AG04450 (cell line): Measurements from ENCODE around the gene UTP15. TPM values are rescaled to one million over a fixed set of nuclear protein-coding genes. Genes with fewer than 3 reads are reported as not detected.
A peak's percentile ranks its signal among the peaks of the same experiment; 100 is the strongest.

Experiments used
- CTCF ChIA-PET: fragments of 300-600, 350-600 bp; formaldehyde crosslinking; extraction: SDS; loops from one replicate; lab custom pipeline; 2022; ENCODE audit warnings: antibody characterized with exemption, inconsistent platforms; lab: Charles Lee
- POLR2A ChIA-PET: fragments of 350-600 bp; formaldehyde crosslinking; extraction: SDS; loops from one replicate; lab custom pipeline; 2021; ENCODE audit warnings: antibody characterized with exemption, inconsistent platforms; lab: Yijun Ruan, JAX
- DNase-seq: peaks from one replicate; pipeline ENCODE4 v3.0.0-alpha.2; 2011; ENCODE audit warnings: low read depth, low spot score
- H3K27ac ChIP-seq: one replicate; pipeline ENCODE4 v1.5.1; 2012; ENCODE audit warnings: low read depth, low read length, control low read depth
- H3K27me3 ChIP-seq: one replicate; pipeline ENCODE4 v1.6.0; 2012; ENCODE audit warnings: low read length; ENCODE audit not compliant: control insufficient read depth, insufficient read depth
- H3K4me3 ChIP-seq: 2 replicates; pipeline ENCODE4 v1.5.1; 2011; ENCODE audit warnings: mild to moderate bottlenecking, low read depth, low read length, control low read depth
- H3K9me3 ChIP-seq: 2 replicates; pipeline ENCODE4 v1.5.1; 2012; ENCODE audit warnings: low read length; ENCODE audit not compliant: control insufficient read depth, insufficient read depth
- polyA plus RNA-seq: library from polyadenylated mRNA; depleted of rRNA; stranded (reverse); fragments of >200 nt; gene quantifications from 2 replicates; pipeline ENCODE4 v1.2.3, GENCODE V29; 2011
- TF ChIP-seq, protein P1 (sequence below): IDR thresholded peaks from 2 replicates; pipeline ENCODE4 v1.5.1; 2011; ENCODE audit warnings: low read depth, low read length, control low read depth, inconsistent platforms

Gene UTP15
- polyA plus RNA-seq, 1 experiment: 15.3 TPM

DNA sequence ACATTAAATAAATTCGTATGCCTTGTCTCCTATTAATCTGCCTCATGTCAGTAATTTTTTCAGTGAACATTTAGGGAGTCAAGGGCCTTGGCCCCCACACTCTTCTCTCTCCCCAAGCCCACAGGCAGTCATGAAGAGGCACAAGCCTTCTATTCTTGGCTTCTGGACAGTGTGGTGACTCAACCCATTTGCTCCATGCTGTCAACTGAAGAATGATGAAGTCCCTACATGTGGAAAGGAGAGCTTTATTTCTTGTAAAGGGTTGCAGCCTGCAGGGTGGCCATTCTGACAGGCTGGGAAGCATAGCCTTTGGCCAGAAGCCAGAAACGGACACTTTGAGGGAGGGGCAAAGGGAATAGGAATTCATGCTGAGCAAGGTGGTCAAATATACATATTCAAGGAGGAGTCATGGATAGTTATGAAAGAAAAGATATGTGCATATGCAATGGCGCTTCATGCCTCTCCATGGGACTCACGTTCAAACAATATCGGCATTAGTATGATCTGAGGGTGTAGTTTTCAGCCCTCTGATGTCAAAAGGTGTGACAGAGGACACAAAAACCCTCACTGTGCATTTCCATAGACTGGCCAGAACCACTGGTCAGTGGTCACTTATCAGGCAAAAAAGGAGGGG is 31.4 kb upstream of the UTP15 start:
- no peak overlapping the region for H3K27ac ChIP-seq
- no peak for DNase-seq
- no peaks in the 10 kb centered on the region for H3K27me3 ChIP-seq
- CTCF ChIA-PET: interaction anchor here (1.3 kb wide), 1 partner anchor 14 kb away, joined by 6 read pairs; no protein-coding TSS in a partner anchor
- H3K4me3 ChIP-seq: no peak overlapping the region
- POLR2A ChIA-PET: interaction anchor here (0.6 kb wide), 1 partner anchor 60 kb away, joined by 7 read pairs; no protein-coding TSS in a partner anchor
- H3K9me3 ChIP-seq: peaks cover 9% of the 10 kb centered on the region
- TF ChIP-seq, protein P1, sequence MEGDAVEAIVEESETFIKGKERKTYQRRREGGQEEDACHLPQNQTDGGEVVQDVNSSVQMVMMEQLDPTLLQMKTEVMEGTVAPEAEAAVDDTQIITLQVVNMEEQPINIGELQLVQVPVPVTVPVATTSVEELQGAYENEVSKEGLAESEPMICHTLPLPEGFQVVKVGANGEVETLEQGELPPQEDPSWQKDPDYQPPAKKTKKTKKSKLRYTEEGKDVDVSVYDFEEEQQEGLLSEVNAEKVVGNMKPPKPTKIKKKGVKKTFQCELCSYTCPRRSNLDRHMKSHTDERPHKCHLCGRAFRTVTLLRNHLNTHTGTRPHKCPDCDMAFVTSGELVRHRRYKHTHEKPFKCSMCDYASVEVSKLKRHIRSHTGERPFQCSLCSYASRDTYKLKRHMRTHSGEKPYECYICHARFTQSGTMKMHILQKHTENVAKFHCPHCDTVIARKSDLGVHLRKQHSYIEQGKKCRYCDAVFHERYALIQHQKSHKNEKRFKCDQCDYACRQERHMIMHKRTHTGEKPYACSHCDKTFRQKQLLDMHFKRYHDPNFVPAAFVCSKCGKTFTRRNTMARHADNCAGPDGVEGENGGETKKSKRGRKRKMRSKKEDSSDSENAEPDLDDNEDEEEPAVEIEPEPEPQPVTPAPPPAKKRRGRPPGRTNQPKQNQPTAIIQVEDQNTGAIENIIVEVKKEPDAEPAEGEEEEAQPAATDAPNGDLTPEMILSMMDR: no peak

DNA sequence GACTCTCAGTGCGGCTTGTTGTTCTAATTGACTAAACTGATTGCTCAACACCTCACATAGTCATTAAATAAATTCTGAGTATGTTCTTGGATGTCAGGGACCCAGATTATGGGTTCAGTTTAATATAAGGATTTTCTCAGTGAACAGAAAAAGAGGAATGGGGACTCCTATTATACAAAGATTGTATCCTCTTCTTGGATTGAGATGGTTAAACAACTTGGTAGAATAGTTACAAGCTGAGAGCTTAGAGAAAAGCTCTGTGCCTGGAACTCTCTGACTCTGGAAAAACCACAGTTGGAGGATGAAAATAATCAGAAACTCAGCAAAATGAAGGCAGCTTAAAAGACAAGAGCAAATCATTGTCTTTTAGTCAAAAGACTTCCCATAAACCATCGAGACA is 30.6 kb upstream of the UTP15 start:
- ChIA-PET CTCF (interaction anchor here (5.4 kb wide), 1 partner anchor 15 kb away, joined by 110 read pairs; no protein-coding TSS in a partner anchor), POLR2A (no interaction called here)
- Histone ChIP-seq H3K4me3 (no peak overlapping the region), H3K9me3 (peaks cover 9% of the 10 kb centered on the region), H3K27ac (no peak overlapping the region), H3K27me3 (no peaks in the 10 kb centered on the region)
- TF ChIP-seq, protein P1: no peak
- DNase-seq: no peak

DNA sequence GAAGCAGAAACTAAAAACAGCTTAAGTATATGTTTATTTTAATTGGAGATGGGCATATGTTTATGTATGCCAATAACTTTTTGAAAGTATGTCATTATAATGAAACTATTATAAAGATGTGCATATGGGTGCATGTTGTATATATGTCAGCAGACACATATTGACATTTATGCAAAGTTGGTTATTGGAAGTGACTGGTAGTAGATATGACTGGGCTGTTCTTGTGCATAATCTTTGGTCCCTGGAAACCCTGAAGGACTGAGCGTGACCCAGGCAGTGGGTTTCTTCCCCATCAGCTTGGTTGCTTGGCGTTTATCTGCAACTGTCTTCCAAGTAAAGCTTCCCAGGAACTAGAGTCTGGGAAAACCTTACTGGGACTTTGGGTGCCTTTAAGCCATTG is 25.8 kb upstream of the UTP15 start:
- peaks cover 1% of the 10 kb centered on the region; the same call in 1 of the 2 replicates for H3K9me3 ChIP-seq
- POLR2A ChIA-PET: no interaction called here
- no peaks in the 10 kb centered on the region for H3K27me3 ChIP-seq
- TF ChIP-seq, protein P1: no peak
- no peak for DNase-seq
- H3K27ac ChIP-seq: no peak overlapping the region
- H3K4me3 ChIP-seq: no peak overlapping the region
- CTCF ChIA-PET: interaction anchor here (0.9 to 5.4 kb wide), 3 partner anchors 14 to 44 kb away, joined by 3 to 110 read pairs (median 5); no protein-coding TSS in a partner anchor

DNA sequence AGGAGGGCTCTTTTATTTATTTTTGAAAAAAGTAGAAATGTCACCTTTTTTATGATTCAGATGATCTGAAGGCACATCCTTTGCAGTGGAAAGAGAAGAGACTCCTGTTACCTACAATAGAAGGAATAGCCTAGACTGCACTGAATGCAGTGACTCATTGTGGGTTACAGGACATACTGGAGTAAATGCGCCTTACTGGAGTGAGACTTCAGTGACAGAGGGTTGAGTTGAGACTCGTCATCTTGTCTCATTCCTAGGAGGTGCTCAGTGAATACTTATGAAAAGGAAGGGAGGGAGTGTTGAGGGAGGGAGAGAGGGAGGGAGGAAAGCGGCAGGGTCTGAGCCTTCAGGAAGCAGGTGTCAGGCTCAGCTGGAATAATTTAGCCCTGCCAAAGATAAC is 25.4 kb upstream of the UTP15 start:
- Histone ChIP-seq H3K27ac (no peak overlapping the region), H3K27me3 (no peaks in the 10 kb centered on the region), H3K4me3 (no peak overlapping the region), H3K9me3 (no peaks in the 10 kb centered on the region)
- ChIA-PET CTCF (interaction anchor here (5.4 kb wide), 1 partner anchor 20 kb away, joined by 110 read pairs; no protein-coding TSS in a partner anchor), POLR2A (no interaction called here)
- TF ChIP-seq, protein P1: no peak
- DNase-seq: no peak

DNA sequence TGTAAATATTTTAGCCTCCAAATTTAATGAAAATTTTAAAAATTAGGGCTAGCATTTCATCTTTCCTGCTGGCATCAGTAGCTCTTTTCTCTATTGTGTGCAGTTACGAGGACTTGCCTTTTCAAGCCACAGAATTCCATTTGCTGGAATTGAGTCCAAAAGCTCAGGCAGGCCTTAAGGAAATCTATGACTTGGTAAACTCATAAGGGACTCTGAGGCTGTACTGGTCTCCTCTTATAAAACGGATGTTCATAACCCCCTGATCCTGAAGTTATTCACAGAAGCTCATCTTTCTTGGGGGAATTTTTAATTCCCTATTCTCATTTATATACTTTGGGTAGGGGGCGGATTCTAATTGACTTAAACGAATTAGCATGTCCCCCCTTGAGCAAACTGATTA is 23.5 kb upstream of the UTP15 start:
- Histone ChIP-seq H3K9me3 (no peaks in the 10 kb centered on the region), H3K4me3 (no peak overlapping the region), H3K27ac (peak overlapping the region; percentile 21), H3K27me3 (no peaks in the 10 kb centered on the region)
- TF ChIP-seq, protein P1: no peak
- DNase-seq: no peak
- CTCF ChIA-PET: interaction anchor here (0.5 to 1.7 kb wide), 6 partner anchors 11 to 326 kb away, joined by 3 to 9 read pairs (median 4); no protein-coding TSS in a partner anchor
- POLR2A ChIA-PET: no interaction called here
